Urothelium cell line (cell line): ENCODE data around the gene FBXW11.

Source experiments
- DNase-seq: peaks from one replicate; pipeline ENCODE4 v3.0.0; 2011; ENCODE audit warnings: low spot score, mixed read lengths
- FAIRE-seq: peaks from 2 replicates; lab custom pipeline; 2011; peaks lifted over from hg19 to GRCh38; lab: Jason Lieb, UNC

The FBXW11 gene

DNA sequence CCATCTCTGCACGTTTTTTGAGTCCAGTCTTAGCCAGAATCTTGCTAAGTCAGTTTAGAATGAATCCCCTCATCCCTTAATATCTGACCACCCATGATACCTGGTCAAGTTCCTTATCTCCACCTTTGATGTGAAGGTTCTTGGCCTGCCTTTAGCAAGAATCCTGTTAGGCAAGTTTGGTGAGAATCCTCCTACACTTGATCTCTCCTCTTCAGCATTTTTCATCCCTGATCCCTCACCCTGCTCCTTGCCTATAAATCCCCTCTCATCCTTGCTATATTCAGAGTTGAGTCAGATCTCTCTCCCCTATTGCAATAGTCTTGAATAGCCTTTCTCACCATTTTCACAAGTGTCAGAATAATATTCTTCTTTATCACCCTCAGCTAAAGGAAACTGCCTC, 189.8 kb downstream of the FBXW11 start:
- FAIRE-seq, result no peak
- DNase-seq, result no peak

DNA sequence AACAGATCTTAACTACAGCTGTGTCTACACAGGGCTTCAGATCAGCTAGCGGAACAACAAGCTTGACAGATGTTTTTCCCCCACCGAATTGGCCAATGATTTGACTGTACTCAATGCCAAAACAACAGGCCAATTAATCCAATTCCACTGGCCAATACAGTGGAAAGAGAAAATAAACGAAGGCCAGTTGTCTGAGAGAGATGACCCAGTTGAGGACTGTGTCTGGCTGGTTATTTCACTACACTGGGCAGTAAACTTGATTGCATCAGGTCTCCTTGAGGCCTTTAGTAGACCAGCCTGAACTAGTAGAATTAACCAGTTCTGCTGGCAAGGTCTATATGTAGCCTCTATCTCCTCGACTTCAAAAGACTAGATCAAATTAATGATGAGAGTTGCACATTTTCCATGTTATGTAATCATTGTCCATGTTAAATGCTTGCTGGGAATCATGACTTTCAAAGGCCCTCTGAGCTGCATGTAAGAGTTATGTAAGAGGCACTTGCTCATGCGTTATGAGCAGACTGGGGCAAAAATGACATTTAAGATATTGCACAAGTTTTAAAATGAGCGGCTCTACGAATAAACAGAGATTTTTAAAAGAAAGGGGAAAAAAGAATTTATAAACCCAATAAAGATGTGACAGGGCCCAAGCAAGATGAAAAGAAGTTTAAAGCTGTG, 192.5 kb downstream of the FBXW11 start:
- DNase-seq (no peak), FAIRE-seq (no peak)

DNA sequence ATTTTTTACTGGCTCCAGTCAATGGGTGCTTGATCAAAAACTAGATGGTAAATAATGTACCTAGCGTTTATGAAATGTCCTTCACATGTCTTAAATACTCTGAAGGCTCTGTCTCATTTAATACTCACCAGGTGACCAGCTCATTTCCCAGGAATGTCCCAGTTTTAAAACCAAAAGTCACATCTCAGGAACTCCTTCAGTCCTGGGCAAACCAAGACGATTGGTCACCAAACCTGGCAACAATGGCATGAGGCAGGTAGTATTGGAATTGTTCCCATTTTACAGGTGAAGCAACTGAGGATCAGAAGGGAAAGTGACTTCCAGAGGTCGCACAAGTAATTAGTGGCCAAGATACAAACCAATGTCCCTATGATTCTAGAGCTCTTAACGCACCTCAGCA, 193.2 kb downstream of the FBXW11 start:
- no peak for DNase-seq
- FAIRE-seq, result no peak
